SKM-1 (cell line): ENCODE data around the gene TXNRD2.

ENCODE experiments used
- DNase-seq: peaks from one replicate; lab custom pipeline; 2025; ENCODE audit not compliant: unreplicated experiment; lab: John Stamatoyannopoulos, UW

The TXNRD2 gene

DNA sequence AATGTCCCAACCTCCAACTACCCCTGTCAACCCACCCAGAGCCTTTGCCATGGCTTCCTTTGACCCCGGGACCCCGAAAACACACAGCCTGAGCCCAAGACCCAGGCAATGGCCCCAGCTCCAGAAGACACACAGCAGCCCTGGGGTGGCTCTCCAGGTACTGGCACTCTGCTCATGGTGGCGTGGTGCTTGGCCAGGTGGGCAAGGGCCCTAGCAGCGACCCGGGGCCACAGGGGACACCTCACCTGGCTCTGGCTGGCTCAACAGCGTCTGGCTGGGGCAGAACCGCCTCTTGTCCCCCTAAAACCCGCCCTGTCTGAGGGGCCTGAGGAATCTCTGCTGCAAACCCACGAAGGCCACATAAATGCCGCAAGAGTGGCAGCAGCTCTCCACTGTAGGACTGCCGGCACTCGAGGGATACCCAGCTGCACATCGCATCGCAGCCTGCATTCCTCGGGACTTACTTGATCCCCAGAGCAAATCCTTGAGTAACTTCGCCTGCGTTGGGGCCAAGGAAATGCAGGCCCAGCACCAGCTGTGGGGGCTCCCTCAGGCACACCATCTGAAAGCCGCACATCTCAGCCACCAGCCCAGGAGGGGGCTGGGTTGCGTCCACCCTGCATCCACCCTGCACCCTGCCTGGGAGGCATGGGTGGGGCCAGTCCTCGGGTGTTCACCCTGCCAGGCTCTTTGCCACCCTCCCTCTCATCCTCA, 63.8 kb downstream of the TXNRD2 start:
- DNase-seq = no peak

DNA sequence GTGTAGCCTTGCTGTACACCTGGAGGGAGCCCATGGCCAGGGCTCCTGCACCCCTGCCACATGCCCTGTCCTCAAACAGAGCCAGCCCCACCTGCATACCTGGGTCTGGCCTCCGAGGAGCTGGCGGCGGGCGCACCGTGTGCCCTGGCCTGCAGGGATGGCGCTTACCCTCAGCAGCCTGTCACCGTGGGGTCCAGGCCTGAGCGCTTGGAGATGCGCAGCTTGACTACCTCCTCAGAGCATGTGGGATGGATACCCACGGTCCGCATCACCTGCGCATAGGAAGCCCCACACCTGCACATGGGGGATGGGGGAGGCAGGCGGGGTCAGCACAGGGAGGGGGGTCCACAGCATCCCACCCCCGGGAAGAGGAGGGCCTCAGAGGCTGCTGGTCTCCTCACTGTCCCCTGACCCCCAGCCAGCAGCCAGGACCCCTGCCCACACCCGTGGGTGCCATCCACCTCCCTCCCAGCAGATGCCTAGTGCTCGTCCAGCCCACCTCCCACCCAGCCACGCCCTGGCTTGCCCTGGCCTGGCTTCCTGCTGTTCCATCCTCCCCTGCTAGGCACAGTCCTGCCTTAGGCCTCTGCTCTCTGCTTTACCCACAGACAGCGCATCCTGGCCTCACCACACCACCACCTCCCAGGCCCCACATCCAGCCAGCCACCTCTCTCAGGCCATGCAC, 64.5 kb downstream of the TXNRD2 start:
- no peak for DNase-seq

DNA sequence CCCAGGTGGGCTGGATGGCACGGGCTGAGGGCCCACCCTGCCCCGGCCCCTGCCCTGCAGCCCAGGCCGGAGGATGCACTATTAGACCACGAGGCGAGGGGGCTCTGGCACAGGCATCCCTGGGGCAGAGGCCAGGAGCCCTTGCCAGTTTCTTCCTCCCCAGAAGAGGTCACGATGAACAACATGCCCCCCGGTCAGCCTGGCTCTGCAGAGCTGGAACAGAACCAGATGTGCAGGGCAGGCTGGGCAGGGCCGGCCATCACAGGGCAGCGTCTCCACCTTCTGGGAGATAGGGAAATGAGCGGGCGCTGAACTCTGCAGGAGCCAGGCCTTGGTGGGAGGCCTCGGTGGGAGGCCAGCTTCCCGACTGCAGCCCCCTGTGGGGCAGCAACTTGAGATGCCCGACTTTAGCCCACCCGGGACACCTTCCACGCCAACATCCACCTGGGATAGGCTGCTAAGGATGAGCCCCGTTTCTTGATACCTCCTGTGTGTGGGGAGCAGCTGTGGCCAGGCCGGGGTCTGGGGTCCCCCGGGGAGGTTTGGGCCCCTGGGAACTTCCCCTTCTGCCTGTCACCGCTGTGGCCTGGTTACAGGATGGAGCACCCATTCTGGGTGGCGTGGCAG, 65.2 kb downstream of the TXNRD2 start:
- no peak for DNase-seq

DNA sequence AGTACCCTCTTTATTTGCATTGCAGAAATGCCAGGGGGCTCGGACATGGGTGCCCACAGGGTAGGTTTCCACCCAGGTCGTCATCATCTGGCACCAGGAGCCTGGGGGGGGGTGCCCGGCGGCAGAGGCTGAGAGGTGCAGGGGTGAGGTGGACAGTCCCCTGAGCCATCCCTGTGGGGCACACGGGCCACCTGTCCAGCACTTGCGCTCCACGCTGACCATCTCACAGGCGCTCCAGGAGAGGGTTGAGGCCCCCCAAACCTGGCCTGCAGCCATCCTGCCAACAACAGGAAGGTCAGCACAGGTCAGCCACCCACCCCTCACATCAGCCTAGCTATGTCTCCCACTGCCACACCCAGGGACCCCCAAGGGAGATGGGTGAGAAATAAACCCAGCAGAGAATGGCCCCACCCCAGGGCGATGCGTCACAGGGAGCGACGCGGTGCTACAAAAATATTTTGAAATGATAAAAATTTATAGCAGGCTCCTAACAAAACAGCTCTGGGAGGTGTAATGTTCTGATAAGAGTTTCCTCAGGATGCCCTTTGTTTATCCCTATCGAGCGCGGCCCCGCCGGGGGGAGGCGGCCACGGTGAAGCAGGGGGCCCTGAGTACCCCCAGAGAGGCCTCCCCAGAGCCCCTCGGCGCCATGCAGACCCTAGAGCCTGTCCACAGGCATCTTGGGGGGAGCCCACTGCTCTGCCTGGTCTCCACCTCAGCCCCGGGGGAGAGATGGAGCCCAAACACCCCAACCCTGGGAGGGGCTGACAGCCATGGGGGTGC, 65.9 kb downstream of the TXNRD2 start:
- no peak for DNase-seq

DNA sequence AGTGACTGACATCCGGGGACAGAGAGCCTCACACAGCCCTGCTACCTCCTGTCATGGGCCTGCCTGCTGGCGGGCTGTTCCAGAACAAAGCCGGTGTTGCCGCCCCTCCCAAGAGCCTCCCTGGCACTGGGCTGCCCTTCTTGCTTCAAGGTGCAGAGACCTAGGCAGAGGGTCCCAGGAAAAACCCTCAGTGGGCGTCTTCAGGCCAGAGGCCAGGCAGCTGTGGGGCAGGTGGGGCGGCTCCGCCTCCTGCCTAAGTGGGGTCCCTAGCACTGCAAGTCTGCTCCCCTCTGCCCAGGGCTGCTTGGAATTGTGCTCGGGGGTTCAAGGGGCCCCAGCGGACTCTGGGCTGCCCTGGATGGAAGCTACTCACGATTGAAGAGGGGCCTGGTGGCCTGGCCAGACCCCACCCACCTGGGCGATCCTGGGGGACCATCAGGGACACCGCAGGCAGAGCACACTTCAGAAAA, 66.5 kb downstream of the TXNRD2 start:
- no peak for DNase-seq

DNA sequence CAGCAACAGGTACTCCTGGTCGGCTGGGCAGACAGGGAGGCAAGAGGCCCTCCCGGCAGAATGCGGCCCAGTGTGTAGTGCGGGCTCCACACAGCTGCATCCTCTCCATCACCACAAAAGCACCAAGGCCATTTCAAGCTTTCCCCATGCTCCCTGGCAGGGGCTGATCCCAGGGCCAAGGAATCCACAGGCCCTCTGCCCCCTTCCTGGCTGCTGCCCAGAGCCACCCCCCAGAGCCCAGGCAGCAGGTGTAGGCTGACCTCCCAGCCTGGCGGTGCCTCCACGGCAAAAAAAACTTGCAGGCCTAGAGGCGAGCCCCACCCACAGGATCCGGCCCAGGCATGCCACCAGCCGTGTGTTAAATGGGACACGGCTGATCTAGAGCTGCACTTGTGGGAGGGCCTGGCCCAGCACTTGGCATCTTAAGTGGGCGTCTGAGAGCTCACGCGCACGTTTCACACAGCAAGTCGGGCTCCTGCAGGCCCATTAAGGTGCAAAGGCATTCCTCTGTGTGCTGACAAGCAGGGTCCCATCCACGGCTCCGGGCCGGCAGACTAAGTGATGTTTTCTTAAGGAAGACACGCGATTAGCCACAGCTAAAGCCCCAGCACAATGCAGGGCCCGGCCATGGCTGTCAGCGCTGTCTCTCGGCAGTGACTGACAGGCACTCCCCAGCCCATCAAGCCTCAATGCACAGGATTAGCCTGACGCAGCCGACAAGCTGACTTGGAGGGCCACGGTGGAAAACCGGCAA, 67.1 kb downstream of the TXNRD2 start:
- DNase-seq = no peak

DNA sequence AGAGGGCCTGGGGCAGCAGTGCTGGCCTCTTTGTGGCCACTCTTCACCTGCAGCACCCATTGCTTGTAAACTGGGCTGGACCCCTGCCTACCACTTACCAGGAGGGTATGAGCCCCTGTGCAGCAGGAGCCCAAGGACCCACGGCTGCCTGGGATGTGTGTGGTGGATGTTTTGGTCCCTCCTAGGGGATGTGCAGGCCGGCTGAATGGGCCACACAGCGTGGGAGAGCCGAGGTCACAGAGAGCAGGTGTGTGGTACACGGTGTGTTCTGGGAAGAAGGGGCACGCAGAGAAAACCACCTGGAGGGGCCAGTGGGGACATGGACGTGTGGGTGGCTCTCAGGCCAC, 67.7 kb downstream of the TXNRD2 start:
- DNase-seq = no peak

DNA sequence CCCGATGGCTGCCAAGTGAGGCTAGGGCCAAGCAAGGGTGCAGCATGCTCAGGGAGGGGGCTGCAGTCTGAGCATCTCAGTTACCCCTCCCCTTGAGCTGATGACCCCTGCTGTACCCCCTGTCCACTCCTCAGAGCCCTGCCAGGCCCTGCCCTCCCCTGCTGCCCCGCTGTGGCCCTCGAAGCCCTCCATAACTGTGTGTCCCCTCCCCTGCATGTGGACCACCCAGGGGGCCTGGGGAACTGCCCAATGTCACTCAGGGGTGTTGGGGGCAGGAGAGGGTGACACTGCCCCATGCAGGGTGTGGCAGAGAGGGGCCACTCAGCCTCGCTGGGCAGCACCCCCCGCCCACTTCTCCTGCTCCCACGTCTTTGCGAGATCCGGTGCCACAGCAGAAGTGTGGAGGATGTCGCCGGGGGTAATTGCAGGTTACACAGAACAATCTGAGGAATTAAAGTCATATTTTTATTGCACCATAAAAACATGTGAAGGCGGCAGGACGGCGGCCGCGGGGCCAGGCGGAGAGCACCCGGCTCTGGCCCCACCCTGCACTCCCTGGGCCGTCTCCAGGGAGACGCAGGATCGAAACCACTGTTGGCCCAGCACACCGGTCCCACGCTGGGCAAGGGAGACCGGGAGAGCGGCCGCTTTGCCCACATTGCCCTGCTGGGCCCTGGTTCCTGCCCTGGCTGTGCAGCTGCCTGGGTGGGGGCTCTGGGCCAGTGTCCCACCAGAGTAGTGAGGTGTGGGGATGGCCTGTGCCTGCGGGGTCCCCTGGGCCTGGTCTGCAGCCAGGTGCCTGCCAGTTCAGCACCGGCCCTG, 68.3 kb downstream of the TXNRD2 start:
- no peak for DNase-seq

DNA sequence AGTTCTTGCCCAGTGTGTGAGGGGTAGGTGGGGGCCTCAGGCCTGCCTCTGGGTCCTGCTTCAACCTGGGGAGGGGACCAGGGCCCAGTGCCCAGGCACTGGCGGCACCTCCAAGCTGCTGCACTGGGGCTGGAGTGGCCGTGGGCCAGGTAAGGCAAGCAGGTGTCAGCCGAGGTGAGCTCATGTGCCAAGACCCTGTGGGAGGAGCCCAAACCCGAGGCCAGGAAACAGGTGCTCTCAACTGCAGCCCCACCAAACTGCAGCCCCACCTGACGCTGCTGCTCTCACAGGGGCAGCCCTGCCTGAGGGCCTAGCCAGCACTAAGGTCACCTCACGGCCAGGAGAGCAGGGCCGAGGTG, 68.9 kb downstream of the TXNRD2 start:
- DNase-seq = no peak

DNA sequence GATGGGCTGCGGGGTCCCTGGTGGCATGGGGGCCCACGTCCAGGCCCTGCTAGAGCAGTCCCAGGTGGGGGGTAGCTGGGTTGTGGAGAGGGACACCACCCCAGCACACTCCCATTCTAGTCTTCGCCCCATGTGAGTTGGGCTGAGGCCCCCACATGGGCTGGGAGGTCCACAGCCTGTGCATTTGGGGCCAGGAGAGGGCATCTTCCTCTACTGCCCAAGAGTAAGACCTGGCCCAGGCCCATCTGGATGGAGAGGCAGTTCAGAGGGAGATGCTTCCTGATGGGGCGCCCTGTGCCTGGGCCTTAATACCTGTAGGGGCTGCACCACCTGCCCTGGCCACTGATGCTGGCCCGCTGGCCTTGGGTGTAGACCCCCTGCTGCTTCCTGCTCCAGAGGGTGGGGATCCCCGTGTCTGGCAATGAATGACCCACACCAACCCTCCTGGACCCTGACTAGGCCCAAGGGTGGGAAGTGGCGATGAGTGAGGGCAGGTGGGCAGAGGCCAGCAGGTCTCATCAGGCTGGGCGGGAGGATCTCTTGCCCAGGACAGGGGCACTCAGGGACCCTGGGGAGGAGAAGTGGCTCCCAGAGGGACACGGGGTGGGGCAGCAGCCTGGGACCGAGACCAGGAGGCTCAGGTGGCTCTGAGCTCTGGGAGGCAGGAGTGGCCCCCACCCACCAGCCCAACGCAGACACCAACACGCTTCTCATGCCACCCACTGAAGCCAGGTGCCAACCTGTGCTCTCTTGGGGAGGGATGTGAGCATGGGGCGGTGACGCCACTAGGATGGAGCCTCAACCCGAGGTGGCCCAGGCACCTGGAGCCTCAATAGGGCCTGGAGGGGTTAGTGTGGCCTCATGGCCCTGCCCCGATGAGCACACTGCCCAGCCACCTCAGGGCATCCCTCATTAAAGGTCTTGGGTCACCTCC, 69.5 kb downstream of the TXNRD2 start:
- no peak for DNase-seq

DNA sequence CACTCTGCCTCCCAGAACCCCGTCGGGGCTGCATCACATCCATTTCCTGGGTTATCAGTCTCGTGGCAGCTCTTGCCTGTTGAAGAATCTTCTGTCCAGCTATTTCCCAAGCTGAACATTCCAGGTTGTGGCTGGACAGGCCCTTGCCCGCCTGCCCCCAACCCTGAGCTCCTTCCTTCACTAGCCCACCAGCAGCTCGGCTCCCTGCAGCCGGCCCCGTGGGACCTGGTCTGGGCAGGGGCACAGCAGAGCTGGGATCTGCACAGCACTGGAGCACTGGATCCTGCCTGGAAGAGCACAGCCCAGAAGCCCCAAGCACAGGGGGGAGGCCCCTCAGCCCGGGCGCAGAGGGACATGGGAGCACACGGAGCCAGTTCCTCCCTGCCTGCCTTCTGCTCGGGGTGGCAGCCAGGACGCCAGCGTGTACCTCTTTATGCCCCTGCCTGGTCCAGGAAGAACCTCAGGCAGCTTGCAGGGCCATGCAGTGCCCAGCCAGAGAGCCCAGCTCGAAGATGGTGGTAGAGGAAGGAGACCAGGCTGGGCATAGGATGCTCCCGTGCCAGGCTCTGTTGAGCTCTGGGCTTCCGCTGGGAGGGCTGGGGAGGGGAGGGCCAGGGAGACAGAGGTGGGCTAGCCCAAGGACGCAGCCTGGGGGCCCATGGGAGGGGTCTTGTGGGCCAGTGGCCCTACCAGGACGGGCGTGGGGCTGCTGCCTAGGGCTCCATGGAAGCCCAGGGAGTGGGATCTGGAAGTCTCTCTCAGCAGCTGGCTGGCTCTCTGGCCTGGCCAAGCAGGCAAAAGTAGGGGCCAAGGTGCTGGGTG, 70.4 kb downstream of the TXNRD2 start:
- no peak for DNase-seq

DNA sequence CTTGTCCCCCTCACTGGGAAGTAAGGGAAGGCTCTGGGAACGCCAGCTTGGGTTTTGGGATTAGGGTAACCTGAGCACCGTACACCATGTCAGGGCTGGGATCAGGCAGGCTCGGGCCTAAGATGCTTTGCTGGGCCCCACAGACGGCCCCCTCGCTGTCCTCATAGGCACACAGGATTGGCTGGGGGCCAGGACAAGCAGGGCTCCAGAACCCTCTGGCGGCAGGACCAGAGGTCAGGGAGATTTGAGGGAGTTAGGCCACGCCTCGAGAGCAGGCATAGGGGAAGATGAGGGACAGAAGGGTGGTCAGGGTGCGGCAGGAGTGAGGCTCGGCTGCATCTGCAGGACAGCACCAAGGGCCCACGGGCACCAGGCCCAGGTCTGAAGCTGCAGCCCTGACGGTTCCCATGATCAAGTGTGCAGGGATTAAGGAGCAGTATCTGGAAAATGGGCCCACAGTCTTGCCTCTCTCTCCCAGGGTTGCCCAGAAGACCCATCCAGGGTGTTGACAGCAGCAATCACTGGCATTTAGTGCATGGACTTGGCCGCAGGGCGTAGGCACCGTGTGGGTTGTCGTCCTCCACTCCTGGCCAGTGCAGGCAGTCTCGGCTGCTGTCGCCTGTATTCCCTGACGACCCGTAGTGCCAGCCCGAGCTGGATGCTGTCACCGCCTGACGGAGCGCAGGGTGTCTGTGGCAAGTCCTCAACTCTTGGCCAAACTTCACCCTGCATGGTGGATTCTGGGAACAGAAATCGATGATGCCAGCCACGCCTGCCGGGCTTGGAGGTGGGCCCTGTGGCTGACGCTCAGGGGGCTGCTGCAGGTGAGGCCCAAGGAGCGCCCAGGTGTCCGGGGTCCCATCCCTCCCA, 71.2 kb downstream of the TXNRD2 start:
- no peak for DNase-seq

DNA sequence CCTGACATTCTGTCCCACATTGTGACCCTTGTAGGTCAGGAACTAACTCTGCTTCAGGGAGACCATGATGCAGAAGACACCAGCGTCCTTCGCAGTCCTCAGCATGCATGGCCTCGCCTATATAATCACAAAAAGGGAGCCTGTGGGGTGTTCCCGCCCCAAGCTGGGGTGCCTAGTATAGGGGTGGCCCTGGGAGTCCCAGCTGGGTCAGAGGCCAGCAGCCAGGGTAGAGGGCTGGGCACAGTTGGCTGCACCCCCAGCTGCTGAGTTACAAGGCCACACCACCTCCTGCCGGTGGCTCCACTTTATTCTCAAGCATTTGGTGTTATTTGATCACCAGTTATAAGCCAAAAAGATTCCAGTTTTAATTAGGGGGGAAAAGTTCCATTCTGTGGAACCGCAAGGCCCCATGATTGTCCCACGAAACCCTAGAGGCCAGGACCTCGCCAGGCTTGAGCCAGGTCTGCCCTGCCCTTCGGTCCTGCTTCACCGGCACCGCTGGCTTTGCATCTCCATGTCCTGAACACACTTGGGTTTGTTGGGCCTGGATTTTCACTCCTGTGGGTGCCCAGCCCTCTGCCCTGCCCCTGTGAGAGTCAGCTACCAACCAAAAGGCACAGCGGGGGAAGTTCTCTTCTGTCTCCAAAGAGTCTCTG, 72.0 kb downstream of the TXNRD2 start:
- no peak for DNase-seq

DNA sequence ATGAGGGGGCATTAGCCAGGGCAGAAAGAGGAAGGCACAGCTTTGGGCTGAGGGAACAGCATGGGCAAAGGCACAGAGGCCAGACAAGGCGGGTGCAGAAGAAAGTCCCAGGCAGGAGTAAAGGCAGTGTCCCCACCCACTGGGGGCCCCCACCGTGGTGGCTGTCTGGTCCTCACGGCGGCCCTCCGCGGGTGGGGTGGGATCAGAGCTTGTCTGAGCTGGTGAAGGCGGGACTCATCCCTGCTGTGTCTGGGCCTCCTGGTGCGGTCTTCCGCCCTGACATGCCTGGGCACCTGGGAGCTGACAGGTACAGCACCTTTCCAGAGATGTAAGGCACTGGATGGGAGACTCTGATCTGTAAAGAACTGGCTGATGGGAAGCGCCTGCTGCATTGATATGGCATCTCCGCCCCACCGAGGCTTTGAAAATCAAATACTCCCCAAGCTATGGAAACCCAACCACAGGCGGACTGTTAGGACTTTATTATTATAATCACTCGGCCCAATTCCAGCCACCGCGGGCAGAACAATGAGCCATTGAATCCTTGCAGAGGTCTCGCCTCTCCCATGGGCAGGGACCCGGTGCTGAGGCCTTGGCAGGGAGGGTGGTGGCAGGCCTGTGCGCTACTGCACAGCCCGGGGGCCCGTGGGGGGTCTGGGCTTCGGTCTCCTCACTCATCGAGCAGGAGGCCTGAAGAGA, 72.7 kb downstream of the TXNRD2 start:
- no peak for DNase-seq

DNA sequence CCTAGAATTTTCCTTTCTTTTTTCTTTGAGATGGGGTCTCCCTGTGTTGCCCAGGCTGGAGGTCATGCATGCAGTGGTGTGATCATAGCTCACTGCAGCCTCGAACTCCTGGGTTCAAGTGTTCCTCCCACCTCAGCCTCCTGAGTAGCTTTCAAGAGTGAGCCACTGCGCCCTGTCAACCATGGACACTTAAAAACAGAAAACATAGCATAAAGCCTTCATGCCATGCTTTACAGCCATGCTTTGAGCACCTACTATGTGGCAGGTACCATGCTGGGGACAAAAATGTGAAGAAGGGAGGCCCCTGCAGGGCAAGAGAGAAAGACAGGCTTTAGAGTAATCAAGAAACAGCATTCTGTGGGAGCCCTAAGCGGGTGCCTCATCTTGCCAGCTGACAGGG, 73.3 kb downstream of the TXNRD2 start:
- DNase-seq = no peak

DNA sequence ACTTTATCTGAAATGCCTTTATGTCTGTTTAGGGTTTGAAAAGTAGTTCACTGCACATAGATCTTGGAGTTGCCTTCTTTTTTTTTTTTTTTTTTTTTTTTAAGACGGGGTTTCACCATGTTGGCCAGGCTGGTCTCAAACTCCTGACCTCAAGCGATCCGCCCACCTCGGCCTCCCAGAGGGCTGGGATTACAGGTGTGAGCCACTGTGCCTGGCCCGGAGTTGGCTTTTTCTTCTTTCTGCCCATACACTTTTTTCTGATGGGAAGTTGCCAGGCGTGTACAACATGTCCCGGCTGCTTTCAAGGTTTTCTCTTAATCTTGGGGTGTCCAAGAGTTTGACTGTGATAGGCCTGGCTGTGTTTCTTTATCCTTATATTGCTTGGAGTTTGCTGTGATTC, 74.0 kb downstream of the TXNRD2 start:
- DNase-seq = no peak
